ENCODE results near the gene IFI44. TPM values are rescaled to one million over a fixed set of nuclear protein-coding genes. Genes with fewer than 3 reads are reported as not detected.

The IFI44 gene
- total RNA-seq, 1 donor, result 55.1 TPM

DNA sequence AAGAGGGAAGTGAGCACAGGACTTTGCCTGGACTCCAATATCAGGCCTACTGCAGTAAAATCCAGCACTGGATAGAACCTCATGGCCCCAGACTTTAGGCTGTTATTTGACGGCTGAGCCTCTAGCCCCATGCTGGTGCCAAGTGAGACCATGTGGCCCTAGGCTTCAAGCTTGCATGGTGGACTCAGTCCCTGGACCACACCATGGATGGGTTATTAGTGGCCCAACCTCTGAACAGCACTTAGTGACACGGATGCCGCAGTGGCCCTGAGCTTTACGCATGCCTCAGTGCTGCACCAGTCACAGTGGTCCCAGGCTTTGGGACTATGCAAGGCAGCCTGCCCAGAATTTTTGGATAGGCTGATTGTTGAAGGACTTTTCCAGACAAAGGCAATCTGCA, 16.4 kb upstream of the IFI44 start:
- Histone ChIP-seq H3K4me1 (ENCODE audit: insufficient read depth, low read length) (no peaks in the 10 kb centered on the region), H3K4me3 (ENCODE audit: low read length) (no peak overlapping the region), H3K27me3 (ENCODE audit: insufficient read depth, low read length) (no peaks in the 10 kb centered on the region), H3K9me3 (ENCODE audit: low read depth, low read length) (no peaks in the 10 kb centered on the region)

DNA sequence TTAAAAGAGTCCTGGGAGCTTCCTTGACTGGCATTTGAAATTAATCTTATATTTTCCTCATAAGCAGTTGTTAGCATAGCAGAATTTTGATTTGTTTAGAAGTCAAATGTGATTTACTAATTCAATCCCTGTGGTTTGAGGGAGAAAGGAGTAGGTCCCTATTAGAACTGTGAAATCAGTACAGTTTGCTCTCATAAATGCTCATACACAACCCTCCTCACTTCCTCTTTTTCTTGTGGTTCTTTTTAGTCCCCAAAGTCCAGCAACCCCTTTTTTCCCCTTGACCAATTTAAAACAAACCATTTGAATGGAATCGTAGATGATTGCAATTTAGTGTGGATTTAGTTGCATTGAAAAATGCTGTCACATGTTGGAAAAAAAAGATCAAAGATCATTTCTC, 9.2 kb upstream of the IFI44 start:
- H3K4me3 ChIP-seq (ENCODE audit: low read length), result no peak overlapping the region
- H3K27me3 ChIP-seq (ENCODE audit: insufficient read depth, low read length), result no peaks in the 10 kb centered on the region
- H3K4me1 ChIP-seq (ENCODE audit: insufficient read depth, low read length), result peaks cover 9% of the 10 kb centered on the region
- H3K9me3 ChIP-seq (ENCODE audit: low read depth, low read length), result no peaks in the 10 kb centered on the region

DNA sequence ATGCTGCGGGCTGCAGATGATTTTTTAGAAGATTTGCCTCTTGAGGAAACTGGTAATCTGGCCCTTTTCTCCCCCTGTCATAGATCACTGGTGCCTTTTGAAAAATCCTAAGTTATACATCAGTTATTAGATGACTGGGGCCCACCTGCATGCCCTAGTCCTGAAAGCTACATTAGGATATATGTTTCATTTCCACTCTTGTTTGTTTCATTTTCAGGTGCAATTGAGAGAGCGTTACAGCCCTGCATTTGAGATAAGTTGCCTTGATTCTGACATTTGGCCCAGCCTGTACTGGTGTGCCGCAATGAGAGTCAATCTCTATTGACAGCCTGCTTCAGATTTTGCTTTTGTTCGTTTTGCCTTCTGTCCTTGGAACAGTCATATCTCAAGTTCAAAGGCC, 8.1 kb upstream of the IFI44 start:
- Histone ChIP-seq H3K9me3 (ENCODE audit: low read depth, low read length) (no peaks in the 10 kb centered on the region), H3K4me1 (ENCODE audit: insufficient read depth, low read length) (peaks cover 20% of the 10 kb centered on the region), H3K27me3 (ENCODE audit: insufficient read depth, low read length) (no peaks in the 10 kb centered on the region), H3K4me3 (ENCODE audit: low read length) (no peak overlapping the region)

DNA sequence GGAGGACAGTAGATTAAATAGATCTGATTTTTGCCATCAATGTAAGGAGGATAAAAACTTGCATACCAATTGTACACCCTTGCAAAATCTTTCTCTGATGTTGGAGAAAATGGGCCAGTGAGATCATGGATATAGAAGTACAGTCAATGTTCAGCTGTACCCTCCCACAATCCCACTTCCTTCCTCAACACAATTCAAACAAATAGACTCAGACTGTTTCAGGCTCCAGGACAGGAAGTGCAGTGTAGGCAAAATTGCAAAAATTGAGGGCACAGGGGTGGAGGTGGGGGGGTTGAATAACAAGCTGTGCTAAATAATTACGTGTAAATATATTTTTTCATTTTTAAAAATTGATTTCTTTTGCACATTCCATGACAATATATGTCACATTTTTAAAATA, 3.9 kb upstream of the IFI44 start:
- H3K27me3 ChIP-seq (ENCODE audit: insufficient read depth, low read length), result no peaks in the 10 kb centered on the region
- H3K9me3 ChIP-seq (ENCODE audit: low read depth, low read length), result peaks cover 8% of the 10 kb centered on the region
- H3K4me3 ChIP-seq (ENCODE audit: low read length), result no peak overlapping the region
- H3K4me1 ChIP-seq (ENCODE audit: insufficient read depth, low read length), result peaks cover 30% of the 10 kb centered on the region

DNA sequence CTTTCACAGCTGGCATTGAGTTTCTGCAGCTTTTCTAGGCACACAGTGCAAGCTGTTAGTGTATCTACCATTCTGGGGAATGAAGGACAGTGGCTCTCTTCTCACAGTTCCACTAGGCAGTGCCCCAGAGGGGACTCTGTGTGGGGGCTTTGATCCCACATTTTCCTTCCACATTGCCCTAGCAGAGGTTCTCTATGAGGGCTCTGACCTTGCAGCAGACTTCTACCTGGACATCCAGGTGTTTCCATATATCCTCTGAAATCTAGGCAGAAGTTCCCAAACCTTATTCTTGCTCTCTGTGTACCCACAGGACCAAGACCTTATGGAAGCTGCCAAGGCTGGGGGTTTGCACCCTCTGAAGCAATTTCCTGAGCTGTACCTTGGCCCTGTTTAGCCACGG, 2.4 kb upstream of the IFI44 start:
- H3K27me3 ChIP-seq (ENCODE audit: insufficient read depth, low read length), result no peaks in the 10 kb centered on the region
- H3K4me3 ChIP-seq (ENCODE audit: low read length), result no peak overlapping the region
- H3K4me1 ChIP-seq (ENCODE audit: insufficient read depth, low read length), result peaks cover 36% of the 10 kb centered on the region
- H3K9me3 ChIP-seq (ENCODE audit: low read depth, low read length), result peaks cover 8% of the 10 kb centered on the region

DNA sequence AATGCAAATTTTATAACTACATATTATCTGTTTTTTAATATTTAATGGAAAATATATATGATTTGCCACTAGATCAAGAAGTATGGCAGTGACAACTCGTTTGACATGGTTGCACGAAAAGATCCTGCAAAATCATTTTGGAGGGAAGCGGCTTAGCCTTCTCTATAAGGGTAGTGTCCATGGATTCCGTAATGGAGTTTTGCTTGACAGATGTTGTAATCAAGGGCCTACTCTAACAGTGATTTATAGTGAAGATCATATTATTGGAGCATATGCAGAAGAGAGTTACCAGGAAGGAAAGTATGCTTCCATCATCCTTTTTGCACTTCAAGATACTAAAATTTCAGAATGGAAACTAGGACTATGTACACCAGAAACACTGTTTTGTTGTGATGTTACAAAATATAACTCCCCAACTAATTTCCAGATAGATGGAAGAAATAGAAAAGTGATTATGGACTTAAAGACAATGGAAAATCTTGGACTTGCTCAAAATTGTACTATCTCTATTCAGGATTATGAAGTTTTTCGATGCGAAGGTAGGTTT, 556 bp downstream of the IFI44 start:
- Histone ChIP-seq H3K27me3 (ENCODE audit: insufficient read depth, low read length) (no peaks in the 10 kb centered on the region), H3K4me3 (ENCODE audit: low read length) (peak overlapping the region; percentile 49), H3K4me1 (ENCODE audit: insufficient read depth, low read length) (peaks cover 40% of the 10 kb centered on the region), H3K9me3 (ENCODE audit: low read depth, low read length) (peaks cover 8% of the 10 kb centered on the region)

DNA sequence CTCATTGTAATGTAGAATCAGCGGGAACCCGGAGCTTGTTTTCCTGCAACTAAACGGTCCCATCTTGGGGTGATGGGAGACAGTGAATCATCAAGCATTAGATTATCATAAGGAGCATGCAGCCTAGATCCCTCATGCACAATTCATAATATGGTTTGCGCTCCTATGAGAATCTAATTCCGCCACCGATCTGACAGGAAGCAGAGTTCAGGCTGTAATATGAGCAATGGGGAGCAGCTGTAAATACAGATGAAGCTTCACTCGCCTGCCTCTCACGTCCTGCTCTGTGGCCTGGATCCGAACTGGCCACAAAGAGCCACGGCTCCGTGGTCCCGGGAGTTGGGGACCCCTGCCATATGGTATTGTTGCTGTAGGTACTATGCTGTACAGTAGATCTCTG, 1.6 kb downstream of the IFI44 start:
- Histone ChIP-seq H3K9me3 (ENCODE audit: low read depth, low read length) (peaks cover 8% of the 10 kb centered on the region), H3K4me1 (ENCODE audit: insufficient read depth, low read length) (peaks cover 29% of the 10 kb centered on the region), H3K27me3 (ENCODE audit: insufficient read depth, low read length) (no peaks in the 10 kb centered on the region), H3K4me3 (ENCODE audit: low read length) (peak overlapping the region; percentile 49)

DNA sequence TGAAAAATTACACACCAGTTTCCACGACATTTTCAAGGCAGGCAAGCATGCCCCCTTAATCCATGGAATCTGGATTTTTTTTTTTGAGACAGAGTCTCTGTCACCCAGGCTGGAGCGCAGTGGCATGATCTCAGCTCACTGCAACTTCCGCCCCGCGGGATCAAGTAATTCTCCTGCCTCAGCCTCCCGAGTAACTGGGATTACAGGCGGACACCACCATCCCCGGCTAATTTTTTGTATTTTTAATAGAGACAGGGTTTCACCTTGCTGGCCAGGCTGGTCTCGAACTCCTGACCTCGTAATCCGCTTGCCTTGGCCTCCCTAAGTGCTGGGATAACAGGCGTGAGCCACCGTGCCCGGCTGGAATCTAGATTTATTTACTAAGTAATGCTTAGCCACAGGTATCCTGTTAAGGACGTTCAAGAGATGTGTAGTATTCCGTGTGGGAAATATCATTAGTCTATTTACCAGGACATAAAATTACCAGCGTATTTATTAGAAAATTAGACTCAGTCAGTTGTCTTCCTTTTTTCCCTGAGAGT, 2.5 kb downstream of the IFI44 start:
- Histone ChIP-seq H3K4me3 (ENCODE audit: low read length) (peak overlapping the region; percentile 0), H3K4me1 (ENCODE audit: insufficient read depth, low read length) (peaks cover 21% of the 10 kb centered on the region), H3K9me3 (ENCODE audit: low read depth, low read length) (peaks cover 8% of the 10 kb centered on the region), H3K27me3 (ENCODE audit: insufficient read depth, low read length) (no peaks in the 10 kb centered on the region)

DNA sequence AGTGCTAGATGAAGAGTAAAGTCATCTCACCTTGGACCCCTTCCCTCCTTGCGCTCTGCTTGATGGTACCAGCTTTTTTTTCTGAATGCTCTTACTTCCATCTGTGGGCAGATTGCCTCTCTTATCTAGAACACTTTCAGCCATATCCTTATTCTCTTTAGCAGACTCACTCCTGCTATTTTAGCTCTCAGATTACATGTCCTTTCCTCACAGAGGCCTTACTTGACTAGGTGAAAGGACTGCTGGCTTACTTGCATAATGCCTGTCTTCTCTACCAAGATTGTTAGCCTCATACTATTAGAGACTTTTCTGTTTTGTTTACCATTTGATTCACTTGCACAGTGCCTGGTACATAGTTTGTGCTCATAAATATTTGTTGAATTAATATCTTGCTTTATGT, 9.3 kb downstream of the IFI44 start:
- Histone ChIP-seq H3K9me3 (ENCODE audit: low read depth, low read length) (no peaks in the 10 kb centered on the region), H3K4me3 (ENCODE audit: low read length) (no peak overlapping the region), H3K4me1 (ENCODE audit: insufficient read depth, low read length) (peaks cover under 1% of the 10 kb centered on the region), H3K27me3 (ENCODE audit: insufficient read depth, low read length) (no peaks in the 10 kb centered on the region)

DNA sequence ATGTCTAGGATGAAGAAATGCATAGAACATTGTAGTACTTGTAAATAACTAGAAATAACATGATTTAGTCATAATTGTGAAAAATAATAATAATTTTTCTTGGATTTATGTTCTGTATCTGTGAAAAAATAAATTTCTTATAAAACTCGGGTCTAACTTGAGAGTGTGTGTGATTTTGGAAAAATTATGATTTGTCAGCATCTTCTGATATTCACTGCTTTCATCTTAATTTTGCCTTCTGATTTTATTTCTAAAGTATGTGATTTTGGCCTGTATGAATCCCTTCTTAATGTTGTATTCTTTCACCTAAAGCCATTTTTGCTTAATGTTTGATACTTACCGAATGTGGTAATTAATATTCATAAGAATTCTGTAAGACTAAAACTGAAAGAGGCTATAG, 14.3 kb downstream of the IFI44 start:
- H3K4me1 ChIP-seq (ENCODE audit: insufficient read depth, low read length), result no peaks in the 10 kb centered on the region
- no peak overlapping the region for H3K4me3 ChIP-seq (ENCODE audit: low read length)
- no peaks in the 10 kb centered on the region for H3K27me3 ChIP-seq (ENCODE audit: insufficient read depth, low read length)

DNA sequence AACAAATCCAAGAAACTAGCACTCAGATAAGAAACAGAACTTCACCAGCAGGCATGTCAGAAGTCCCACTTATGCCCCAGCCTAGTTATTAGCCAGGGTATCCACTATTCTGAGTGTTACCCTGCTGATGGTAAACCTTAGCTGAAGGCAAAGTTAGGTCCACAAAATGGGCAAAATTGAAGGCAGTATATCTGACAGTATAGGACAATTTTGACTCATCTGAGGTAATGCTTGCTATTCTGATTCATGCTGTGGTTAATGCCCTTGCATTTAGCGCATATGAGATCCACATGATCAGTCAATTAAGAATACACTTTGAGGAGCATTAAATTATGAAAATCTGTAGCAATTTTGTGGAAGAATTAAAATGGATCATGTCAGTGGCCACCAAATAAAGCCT, 15.1 kb downstream of the IFI44 start:
- Histone ChIP-seq H3K4me1 (ENCODE audit: insufficient read depth, low read length) (no peaks in the 10 kb centered on the region), H3K27me3 (ENCODE audit: insufficient read depth, low read length) (no peaks in the 10 kb centered on the region), H3K9me3 (ENCODE audit: low read depth, low read length) (no peaks in the 10 kb centered on the region), H3K4me3 (ENCODE audit: low read length) (no peak overlapping the region)

More for the DNA sequence above, 14.3 kb downstream of the IFI44 start:
- no peaks in the 10 kb centered on the region for H3K9me3 ChIP-seq (ENCODE audit: low read depth, low read length)

DNA sequence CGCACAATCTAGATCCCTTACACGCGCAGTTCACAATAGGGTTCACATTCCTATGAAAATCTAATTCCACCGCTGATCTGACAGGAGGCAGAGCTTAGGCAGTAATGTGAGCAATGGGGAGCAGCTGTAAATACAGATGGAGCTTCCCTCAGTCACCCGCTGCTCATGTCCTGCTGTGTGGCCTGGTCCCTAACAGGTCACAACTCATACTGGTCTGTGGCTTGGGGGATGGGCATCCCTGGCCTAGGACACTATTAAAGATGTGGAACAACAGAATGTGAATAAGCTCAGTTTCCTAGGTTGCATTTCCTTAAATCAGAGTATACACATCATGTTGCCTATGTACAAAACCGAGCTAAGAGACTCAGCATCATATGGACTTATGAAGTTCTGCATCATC, 16.2 kb downstream of the IFI44 start:
- H3K9me3 ChIP-seq (ENCODE audit: low read depth, low read length), result no peaks in the 10 kb centered on the region
- no peaks in the 10 kb centered on the region for H3K27me3 ChIP-seq (ENCODE audit: insufficient read depth, low read length)
- no peak overlapping the region for H3K4me3 ChIP-seq (ENCODE audit: low read length)
- no peaks in the 10 kb centered on the region for H3K4me1 ChIP-seq (ENCODE audit: insufficient read depth, low read length)

DNA sequence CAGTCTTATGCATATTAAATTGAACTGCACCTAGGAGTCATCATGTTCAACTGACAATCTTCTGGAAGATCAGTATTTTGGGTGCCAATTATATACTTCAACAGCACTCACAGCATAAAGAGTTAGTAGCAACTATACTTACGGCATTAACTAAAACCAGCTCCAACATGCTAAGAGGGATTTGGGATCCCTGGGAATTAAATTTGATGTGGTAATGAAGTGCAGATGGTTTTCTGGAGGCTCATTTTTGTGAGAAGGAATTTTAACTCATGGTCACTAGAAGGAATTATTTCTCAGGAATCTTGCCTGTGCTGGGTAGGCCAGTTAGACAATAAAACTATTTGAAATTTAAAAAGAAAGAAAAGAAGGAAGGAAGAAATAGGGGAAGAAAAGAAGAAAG, 18.3 kb downstream of the IFI44 start:
- H3K9me3 ChIP-seq (ENCODE audit: low read depth, low read length), result no peaks in the 10 kb centered on the region
- no peak overlapping the region for H3K4me3 ChIP-seq (ENCODE audit: low read length)
- H3K4me1 ChIP-seq (ENCODE audit: insufficient read depth, low read length), result no peaks in the 10 kb centered on the region
- H3K27me3 ChIP-seq (ENCODE audit: insufficient read depth, low read length), result no peaks in the 10 kb centered on the region

DNA sequence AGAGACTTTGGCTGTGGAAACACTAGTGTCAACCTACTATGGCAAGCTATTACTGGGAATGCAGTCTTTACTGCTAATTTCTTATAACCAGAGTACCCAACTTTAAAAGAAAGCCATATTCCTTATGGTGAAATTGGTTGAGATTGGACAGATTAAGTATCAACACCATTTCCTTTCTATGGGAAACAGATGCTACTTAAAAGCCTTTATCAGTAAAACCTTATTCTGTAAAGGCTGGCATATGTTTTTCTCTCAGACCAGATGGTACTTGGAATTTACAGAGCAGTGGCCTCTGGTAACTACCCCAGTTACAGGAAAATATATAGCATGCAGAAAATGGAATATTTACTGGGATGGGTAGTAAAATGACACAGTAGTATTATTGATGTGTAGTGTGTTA, 18.8 kb downstream of the IFI44 start:
- H3K4me1 ChIP-seq (ENCODE audit: insufficient read depth, low read length), result no peaks in the 10 kb centered on the region
- H3K9me3 ChIP-seq (ENCODE audit: low read depth, low read length), result no peaks in the 10 kb centered on the region
- H3K27me3 ChIP-seq (ENCODE audit: insufficient read depth, low read length), result no peaks in the 10 kb centered on the region
- H3K4me3 ChIP-seq (ENCODE audit: low read length), result no peak overlapping the region

DNA sequence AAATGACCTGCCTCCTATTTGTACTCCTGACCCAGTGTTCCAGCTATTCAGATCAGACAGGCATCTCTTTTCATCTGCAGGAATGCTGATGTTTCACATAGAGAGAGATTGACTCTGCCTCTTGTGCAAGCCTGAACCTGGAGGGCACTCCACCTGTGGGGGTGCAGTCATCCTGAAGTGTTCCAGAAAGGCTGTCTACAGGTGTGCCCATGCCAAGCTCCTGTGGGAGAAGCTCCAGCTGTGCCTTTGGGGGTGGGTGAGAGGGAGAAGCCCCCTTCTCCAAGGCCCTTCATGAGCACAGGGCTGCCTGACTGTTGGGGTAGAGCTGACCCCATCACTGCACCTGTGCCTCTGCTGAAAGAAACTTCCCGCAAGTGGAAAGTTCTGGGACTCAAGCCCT, 22.8 kb downstream of the IFI44 start:
- no peaks in the 10 kb centered on the region for H3K4me1 ChIP-seq (ENCODE audit: insufficient read depth, low read length)
- no peaks in the 10 kb centered on the region for H3K9me3 ChIP-seq (ENCODE audit: low read depth, low read length)
- H3K27me3 ChIP-seq (ENCODE audit: insufficient read depth, low read length), result no peaks in the 10 kb centered on the region
- no peak overlapping the region for H3K4me3 ChIP-seq (ENCODE audit: low read length)

DNA sequence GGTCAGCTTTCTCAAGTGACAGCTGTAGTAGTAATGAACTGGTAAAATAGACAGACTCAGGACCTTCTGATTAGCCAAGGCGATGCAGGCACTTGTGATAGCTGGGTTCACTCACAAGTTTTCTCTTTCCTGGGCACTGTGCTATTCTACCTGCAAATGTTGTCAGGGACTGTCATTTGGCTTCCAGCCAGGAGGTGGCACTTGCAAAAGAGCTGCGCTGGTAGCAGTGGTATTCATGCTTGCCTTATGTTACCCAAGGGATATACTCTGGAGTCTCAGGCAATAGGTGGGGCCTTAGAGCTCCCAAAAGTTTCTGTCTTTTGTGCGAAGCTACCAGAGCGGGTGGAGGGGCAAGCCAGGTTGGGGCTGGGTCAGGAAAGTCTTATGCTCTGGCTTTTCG, 23.5 kb downstream of the IFI44 start:
- Histone ChIP-seq H3K27me3 (ENCODE audit: insufficient read depth, low read length) (no peaks in the 10 kb centered on the region), H3K9me3 (ENCODE audit: low read depth, low read length) (no peaks in the 10 kb centered on the region), H3K4me1 (ENCODE audit: insufficient read depth, low read length) (no peaks in the 10 kb centered on the region), H3K4me3 (ENCODE audit: low read length) (no peak overlapping the region)
